GM12878 (cell line): Measurements from ENCODE around the gene TNFRSF1A. TPM values are rescaled to one million over a fixed set of nuclear protein-coding genes. Genes with fewer than 3 reads are reported as not detected.

Source experiments
- ATAC-seq: fragments of 200-7000 bp; cut with Tn5 transposase; 3 replicates; pipeline ENCODE4 v1.9.1; 2020; ENCODE audit warnings: mild to moderate bottlenecking, moderate library complexity
- BruUV-seq: library from RNA; stranded (reverse); fragments of 400-500 nt; replicated peaks from 2 replicates; lab custom pipeline; 2021; lab: Mats Ljungman, UMichigan
- CTCF ChIA-PET: fragments of 300-600 bp; sonication (Branson Sonifier 250); formaldehyde crosslinking; extraction: SDS; loops from one replicate; lab custom pipeline; 2021; ENCODE audit warnings: inconsistent platforms; lab: Yijun Ruan, JAX
- POLR2A ChIA-PET: fragments of 350-600 bp; formaldehyde crosslinking; extraction: SDS; loops from one replicate; lab custom pipeline; 2021; ENCODE audit warnings: inconsistent platforms; lab: Charles Lee
- RAD21 ChIA-PET: fragments of 300-600 bp; sonication (Branson Sonifier 250); formaldehyde crosslinking; loops from one replicate; lab custom pipeline; 2023; ENCODE audit warnings: antibody characterized with exemption; ENCODE audit not compliant: unreplicated experiment; lab: Charles Lee
- SMC1A ChIA-PET: fragments of 300-600 bp; sonication (Branson Sonifier 250); formaldehyde crosslinking; loops from one replicate; lab custom pipeline; 2023; ENCODE audit not compliant: unreplicated experiment, uncharacterized antibody; lab: Charles Lee
- DNase-seq: peaks from one replicate; pipeline ENCODE4 v3.0.0-alpha.2; 2011; ENCODE audit warnings: low read depth, low spot score
- FAIRE-seq: peaks from 3 replicates; lab custom pipeline; 2011; peaks lifted over from hg19 to GRCh38; lab: Jason Lieb, UNC
- H2AFZ ChIP-seq: 2 replicates; pipeline ENCODE4 v1.6.0; 2011; ENCODE audit warnings: low read depth, low read length, control low read depth; ENCODE audit not compliant: control insufficient read depth
- H3K27ac ChIP-seq: 2 replicates; pipeline ENCODE4 v1.5.1; 2011; ENCODE audit warnings: control low read depth; ENCODE audit not compliant: control insufficient read depth, insufficient read depth
- H3K27me3 ChIP-seq, 2 experiments: replicated peaks in 1 of 2; 2 replicates each; pipeline versions ENCODE4 v1.6.0 to v1.6.1; 2011; ENCODE audit warnings: low read length in 1 of 2; ENCODE audit not compliant: control insufficient read depth in 2 of 2, insufficient read depth in 2 of 2
- H3K36me3 ChIP-seq, 2 experiments: 2 replicates each; pipeline ENCODE4 v1.5.1; 2011; ENCODE audit warnings: low read length in 1 of 2; ENCODE audit not compliant: control insufficient read depth in 2 of 2, insufficient read depth in 2 of 2
- H3K4me1 ChIP-seq: 2 replicates; pipeline ENCODE4 v1.6.1; 2011; ENCODE audit warnings: mild to moderate bottlenecking, low read length, moderate library complexity, mixed read lengths; ENCODE audit not compliant: control insufficient read depth, insufficient read depth
- H3K4me2 ChIP-seq: 2 replicates; pipeline ENCODE4 v1.6.0; 2011; ENCODE audit warnings: control low read depth; ENCODE audit not compliant: control insufficient read depth, insufficient read depth
- H3K4me3 ChIP-seq: fragments of 200-600 bp; sonication (generic); 2 replicates; pipeline ENCODE4 v1.5.1; 2016
- H3K79me2 ChIP-seq: 2 replicates; pipeline ENCODE4 v1.6.0; 2011; ENCODE audit warnings: low read length; ENCODE audit not compliant: control insufficient read depth, insufficient read depth
- H3K9ac ChIP-seq: 2 replicates; pipeline ENCODE4 v1.8.0; 2011; ENCODE audit warnings: low read length, control low read depth, mixed read lengths; ENCODE audit not compliant: control insufficient read depth, insufficient read depth
- H3K9me3 ChIP-seq: replicated peaks from 3 replicates; pipeline ENCODE4 v1.5.1; 2011; ENCODE audit warnings: mild to moderate bottlenecking, low read length; ENCODE audit not compliant: control insufficient read depth, insufficient read depth
- H4K20me1 ChIP-seq: 2 replicates; pipeline ENCODE4 v1.6.0; 2011; ENCODE audit not compliant: control insufficient read depth, insufficient read depth
- FOXM1 ChIP-seq: IDR thresholded peaks from 2 replicates; pipeline ENCODE4 v1.6.1; 2012; ENCODE audit warnings: low read depth, mild to moderate bottlenecking, inconsistent platforms, low read length, moderate library complexity
- MEF2A ChIP-seq: IDR thresholded peaks from 2 replicates; pipeline ENCODE4 v1.6.1; 2011; ENCODE audit warnings: low read depth, mild to moderate bottlenecking, low read length, moderate library complexity; ENCODE audit not compliant: insufficient read depth
- MYB ChIP-seq: fragments of 150-350 bp; IDR thresholded peaks from 2 replicates; pipeline ENCODE4 v1.6.1; 2014; ENCODE audit warnings: mild to moderate bottlenecking, low read depth, low read length, borderline replicate concordance
- MYC ChIP-seq: IDR thresholded peaks from 2 replicates; pipeline ENCODE4 v1.6.1; 2011; ENCODE audit warnings: mild to moderate bottlenecking, low read length, moderate library complexity, inconsistent platforms; ENCODE audit not compliant: insufficient read depth, insufficient replicate concordance, insufficient read length, severe bottlenecking
- PML ChIP-seq: IDR thresholded peaks from 2 replicates; pipeline ENCODE4 v1.6.1; 2012; ENCODE audit warnings: low read length, inconsistent platforms
- RB1 ChIP-seq: fragments of 450-650 bp; formaldehyde crosslinking; IDR thresholded peaks from 2 replicates; pipeline ENCODE4 v1.6.1; 2017; ENCODE audit warnings: mild to moderate bottlenecking, borderline replicate concordance
- SREBF2 ChIP-seq: IDR thresholded peaks from 2 replicates; pipeline ENCODE4 v1.6.1; 2012; ENCODE audit warnings: mild to moderate bottlenecking, low read length
- WGBS: methylation state at CpG from one replicate; pipeline ENCODE4 v1.1.6; 2016; ENCODE audit warnings: low lambda C conversion rate; ENCODE audit not compliant: insufficient replicate concordance, insufficient coverage; ENCODE audit errors: missing lambda C conversion rate; 5-methylcytosine and 5-hydroxymethylcytosine counted together
- in situ Hi-C: fragments of 300-500 bp; cut with MboI; formaldehyde crosslinking; loops from 9 replicates; pipeline ENCODE4 v1.14.3; 2018; ENCODE audit warnings: mixed read lengths
- intact Hi-C: fragments of 100-400 bp; cut with micrococcal nuclease; formaldehyde crosslinking; loops from one replicate; pipeline ENCODE4 v1.14.2; 2022; ENCODE audit not compliant: unreplicated experiment
- polyA plus RNA-seq, 11 experiments: library from polyadenylated mRNA; depleted of rRNA in 4 of 11; unstranded in 6 of 11; stranded (reverse) in 5 of 11; fragments of >200 nt; fragmentation: Nextera tagmentation in 4 of 11; fragmentation: Illumina TruSeq in 1 of 11; extraction: Ambion mirVana in 4 of 11; extraction: Trizol in 1 of 11; gene quantifications; 1 replicate in 1 of 11; 2 replicates in 10 of 11; pipeline versions ENCODE4 v1.2.1 to v1.2.3, GENCODE V29; 2011 to 2016; ENCODE audit warnings: inconsistent platforms in 2 of 11, missing spikeins in 2 of 11, low read depth in 1 of 11
- total RNA-seq, 4 experiments: library from RNA; depleted of rRNA in 3 of 4; stranded (reverse); fragments of >200 nt in 3 of 4; fragmentation: Illumina TruSeq in 1 of 4; extraction: Trizol in 1 of 4; gene quantifications; 2 replicates each; pipeline versions ENCODE4 v1.2.1 to v1.2.3, GENCODE V29; 2013 to 2021
- TF ChIP-seq, protein P1 (sequence below): IDR thresholded peaks from 2 replicates; pipeline ENCODE4 v1.6.1; 2011; ENCODE audit warnings: borderline replicate concordance, low read depth, mild to moderate bottlenecking, moderate library complexity, mixed read lengths, low read length; ENCODE audit not compliant: insufficient read depth; ENCODE audit errors: extremely low read length

Gene TNFRSF1A
- total and polyA plus RNA-seq, 10 of the 15 experiments (the other 5 are each of a cell fraction or from before 2014, with no cell fraction given): 0.24 to 16.5 (median 13.0) TPM

DNA sequence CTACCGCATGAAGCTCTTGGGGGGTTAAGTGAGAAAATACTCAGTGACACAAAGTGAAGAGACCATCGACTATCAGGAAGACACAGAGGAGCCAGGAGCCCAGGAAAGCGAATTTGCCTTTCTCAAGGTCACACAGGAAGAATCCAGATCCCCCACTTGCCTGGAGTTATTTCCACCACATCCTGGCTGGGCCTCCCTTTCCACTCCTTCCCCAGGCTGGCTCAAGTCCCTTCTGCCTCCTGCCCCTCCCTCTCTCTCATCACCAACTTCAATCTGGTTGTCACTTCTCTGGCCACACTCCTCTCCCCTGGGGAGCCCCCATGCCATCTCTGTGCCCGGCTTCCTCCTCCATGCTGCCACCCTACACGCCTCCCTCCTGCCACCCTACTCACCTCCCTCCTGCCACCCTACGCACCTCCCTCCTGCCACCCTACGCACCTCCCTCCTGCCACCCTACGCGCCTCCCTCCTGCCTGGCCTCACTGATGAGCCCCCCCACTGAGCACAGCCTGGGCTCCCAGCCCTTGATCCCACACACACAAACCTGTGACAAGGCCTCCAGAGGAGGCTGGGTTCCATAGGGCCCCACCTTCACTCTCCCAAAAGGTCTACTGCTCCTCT lies 27.1 kb upstream of the TNFRSF1A start:
- no peak for FAIRE-seq
- Histone ChIP-seq H3K9ac (no peak overlapping the region), H2AFZ (no peak overlapping the region), H3K4me3 (no peak overlapping the region), H3K36me3 (no peaks in the 10 kb centered on the region), H3K4me1 (peaks cover 13% of the 10 kb centered on the region; the same call in 1 of the 2 replicates), H3K27me3 (peaks cover 0 to under 1% of the 10 kb centered on the region in 2 experiments; a peak in 1 of 4 replicates), H4K20me1 (no peaks in the 10 kb centered on the region), H3K79me2 (no peaks in the 10 kb centered on the region), H3K27ac (no peak overlapping the region), H3K4me2 (no peak overlapping the region), H3K9me3 (no peaks in the 10 kb centered on the region)
- WGBS: 67% methylated on average over 9 of the region's 9 CpGs
- in situ Hi-C loops (no loop called here), intact Hi-C loops (no loop called here)
- DNase-seq: no peak
- TF ChIP-seq MEF2A (no peak), RB1 (no peak), MYC (no peak), FOXM1 (no peak), PML (no peak), SREBF2 (no peak), MYB (no peak)
- TF ChIP-seq, protein P1, sequence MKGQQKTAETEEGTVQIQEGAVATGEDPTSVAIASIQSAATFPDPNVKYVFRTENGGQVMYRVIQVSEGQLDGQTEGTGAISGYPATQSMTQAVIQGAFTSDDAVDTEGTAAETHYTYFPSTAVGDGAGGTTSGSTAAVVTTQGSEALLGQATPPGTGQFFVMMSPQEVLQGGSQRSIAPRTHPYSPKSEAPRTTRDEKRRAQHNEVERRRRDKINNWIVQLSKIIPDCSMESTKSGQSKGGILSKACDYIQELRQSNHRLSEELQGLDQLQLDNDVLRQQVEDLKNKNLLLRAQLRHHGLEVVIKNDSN: no peak
- CTCF ChIA-PET: interaction anchor here (1.9 to 3.5 kb wide), 3 partner anchors 34 to 46 kb away, joined by 12 to 37 read pairs (median 21); no protein-coding TSS in a partner anchor
- RAD21 ChIA-PET: interaction anchor here (2.0 kb wide), 1 partner anchor 43 kb away, joined by 12 read pairs; no protein-coding TSS in a partner anchor
- no peak for ATAC-seq
- SMC1A ChIA-PET: interaction anchor here (0.8 to 2.5 kb wide), 4 partner anchors 30 to 84 kb away, joined by 4 to 15 read pairs (median 8); no protein-coding TSS in a partner anchor
- no TSS peak for BruUV-seq
- POLR2A ChIA-PET: no interaction called here
